ENCODE results near the gene TCF19.

DNA sequence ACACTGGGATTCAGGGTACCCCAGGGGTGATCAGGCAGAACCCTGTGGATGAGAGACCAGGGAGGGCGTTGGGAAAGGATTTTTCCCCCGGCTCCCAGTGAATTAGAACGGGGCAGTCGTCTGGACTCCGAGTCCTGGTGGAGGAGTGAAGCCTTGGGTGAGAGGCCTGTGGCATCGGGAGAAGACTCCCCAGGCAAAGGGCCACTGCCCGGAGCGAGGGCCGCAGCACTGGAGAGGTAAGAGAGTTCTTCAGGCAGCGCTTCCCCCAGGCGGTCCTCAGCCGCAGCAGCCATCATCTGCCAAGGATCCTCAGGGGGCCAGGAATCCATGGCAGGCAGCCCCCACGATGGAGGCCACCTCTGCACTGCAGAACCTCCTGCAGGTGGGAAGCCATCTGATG, 46.7 kb upstream of the TCF19 start:
- TF ChIP-seq, protein P1, sequence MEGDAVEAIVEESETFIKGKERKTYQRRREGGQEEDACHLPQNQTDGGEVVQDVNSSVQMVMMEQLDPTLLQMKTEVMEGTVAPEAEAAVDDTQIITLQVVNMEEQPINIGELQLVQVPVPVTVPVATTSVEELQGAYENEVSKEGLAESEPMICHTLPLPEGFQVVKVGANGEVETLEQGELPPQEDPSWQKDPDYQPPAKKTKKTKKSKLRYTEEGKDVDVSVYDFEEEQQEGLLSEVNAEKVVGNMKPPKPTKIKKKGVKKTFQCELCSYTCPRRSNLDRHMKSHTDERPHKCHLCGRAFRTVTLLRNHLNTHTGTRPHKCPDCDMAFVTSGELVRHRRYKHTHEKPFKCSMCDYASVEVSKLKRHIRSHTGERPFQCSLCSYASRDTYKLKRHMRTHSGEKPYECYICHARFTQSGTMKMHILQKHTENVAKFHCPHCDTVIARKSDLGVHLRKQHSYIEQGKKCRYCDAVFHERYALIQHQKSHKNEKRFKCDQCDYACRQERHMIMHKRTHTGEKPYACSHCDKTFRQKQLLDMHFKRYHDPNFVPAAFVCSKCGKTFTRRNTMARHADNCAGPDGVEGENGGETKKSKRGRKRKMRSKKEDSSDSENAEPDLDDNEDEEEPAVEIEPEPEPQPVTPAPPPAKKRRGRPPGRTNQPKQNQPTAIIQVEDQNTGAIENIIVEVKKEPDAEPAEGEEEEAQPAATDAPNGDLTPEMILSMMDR (IDR thresholded peaks at IDR 0.05): no peak
- TF ChIP-seq POLR2A (IDR thresholded peaks at IDR 0.05): no peak

Data from right lobe of liver (tissue), 4 donors.